ENCODE data around the gene GPC6.

The GPC6 gene

GRCh38 chr13:93753639-93754038 lies 527.0 kb downstream of the GPC6 start:
- no peak for DNase-seq

GRCh38 chr13:93755341-93755740 lies 528.7 kb downstream of the GPC6 start:
- DNase-seq = no peak

DNA sequence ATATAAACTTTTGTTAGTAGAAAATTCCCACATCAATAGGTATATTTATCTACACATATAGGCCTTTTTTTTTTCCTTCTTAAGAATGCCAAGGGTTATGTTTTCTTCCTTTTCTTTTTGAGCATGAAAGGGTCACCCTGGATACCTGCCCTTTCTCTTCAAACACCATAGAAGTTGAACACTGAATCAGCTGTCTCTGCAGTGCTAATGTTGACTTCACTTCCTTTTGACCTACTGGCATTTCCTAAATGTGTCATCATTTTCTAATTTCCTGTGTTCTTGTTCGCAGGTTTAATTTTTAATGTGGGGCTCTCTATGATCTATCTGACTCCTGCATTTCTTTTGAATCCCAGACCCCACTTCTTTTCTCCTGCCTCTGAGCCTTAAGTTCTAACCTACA lies 532.0 kb downstream of the GPC6 start:
- DNase-seq = no peak

DNA sequence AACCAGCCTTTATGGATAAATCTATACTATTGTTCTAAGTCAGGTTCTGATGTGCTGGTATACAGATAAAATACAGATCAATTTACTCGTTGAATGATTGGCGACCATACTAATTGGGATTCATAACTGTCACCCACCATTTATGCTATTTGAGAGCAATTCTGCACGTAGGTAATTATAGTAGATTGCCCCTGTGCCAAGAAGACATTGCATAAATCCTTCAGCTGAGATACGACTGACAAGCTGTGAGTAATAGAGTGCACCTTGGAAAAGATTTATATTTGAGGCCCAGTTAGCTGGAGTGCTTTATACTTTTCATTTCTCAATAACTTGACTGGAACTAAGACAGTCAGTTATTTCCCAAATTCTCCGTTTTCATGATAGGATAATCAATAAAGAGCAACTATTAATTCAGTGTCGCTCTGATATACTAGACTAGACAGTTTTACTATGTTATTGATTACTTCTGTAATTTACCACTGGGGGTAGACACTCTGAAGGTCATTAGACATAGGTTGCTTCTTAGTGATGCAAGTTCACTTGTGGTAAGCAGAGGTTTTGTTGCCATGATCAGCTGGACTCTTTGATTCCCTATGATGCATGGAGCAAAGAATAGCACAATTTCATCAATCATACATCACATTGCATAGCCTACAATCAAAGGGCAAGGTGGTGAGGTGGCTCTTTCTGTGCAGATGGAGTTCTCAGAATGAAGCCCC lies 536.3 kb downstream of the GPC6 start:
- DNase-seq = no peak

- no peak for DNase-seq
These were observed 538.5 kb downstream of the GPC6 start for GRCh38 chr13:93765062-93765461.

DNA sequence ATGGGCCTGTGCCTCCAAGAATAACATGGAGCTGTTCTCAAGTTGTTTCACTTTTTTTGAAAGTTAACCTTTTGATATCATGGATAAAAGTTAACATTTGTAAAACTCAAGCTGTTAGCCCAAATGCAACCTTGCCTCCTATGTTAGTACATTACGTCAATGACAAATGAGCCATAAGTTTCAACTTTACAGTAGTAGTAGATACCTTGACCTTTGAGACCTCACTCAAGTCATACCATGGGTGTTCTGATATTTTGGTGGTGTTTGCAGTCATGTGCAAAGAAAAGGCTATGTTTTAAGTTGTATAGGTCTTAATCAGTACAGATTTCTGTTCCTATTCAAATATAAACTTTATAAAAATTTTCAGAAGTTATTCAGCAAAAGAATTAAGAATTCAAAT lies 539.2 kb downstream of the GPC6 start:
- DNase-seq = no peak

DNA sequence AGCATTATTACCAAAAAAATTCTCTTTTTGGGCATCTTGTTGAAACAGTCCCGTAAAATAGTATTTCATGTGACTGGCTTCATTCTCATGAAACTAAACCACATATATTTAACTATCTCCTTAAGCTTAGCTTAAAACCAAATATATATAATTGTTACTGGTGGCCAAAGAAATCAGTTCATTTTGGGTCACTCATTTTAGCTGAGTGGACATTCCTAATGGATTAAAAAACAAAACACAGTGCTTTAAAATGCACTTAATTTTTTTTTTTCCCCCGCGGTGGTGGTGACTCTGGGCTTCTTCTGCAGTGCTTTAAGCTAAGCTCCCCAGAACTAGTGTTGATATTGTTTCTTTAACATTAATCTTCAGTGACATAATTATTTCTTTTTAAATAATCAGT lies 540.1 kb downstream of the GPC6 start:
- no peak for DNase-seq

- DNase-seq = no peak
These were observed 540.7 kb downstream of the GPC6 start for GRCh38 chr13:93767180-93767916.

- DNase-seq = no peak
These were observed 541.4 kb downstream of the GPC6 start for GRCh38 chr13:93767917-93768409.

DNA sequence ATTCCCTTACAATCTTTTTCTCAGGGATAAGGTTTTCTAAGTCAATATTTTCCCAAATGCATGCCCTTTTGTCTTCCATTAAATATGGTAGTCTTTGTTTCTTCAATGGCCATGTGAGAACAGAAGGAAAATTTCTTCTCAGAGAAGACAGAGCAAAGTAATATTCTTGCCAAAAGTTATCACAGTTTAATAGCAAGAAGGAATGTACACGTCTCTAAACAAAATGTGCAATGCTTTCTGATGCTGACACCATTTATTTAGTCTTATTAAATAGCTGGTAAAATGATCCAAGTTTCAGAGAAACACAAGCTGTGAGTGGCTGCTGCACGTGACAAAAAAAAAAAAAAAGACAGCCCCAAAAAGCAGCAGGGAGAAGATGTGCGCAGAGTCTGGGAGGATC lies 542.5 kb downstream of the GPC6 start:
- no peak for DNase-seq

GRCh38 chr13:93769607-93770006 lies 543.0 kb downstream of the GPC6 start:
- DNase-seq = no peak

DNA sequence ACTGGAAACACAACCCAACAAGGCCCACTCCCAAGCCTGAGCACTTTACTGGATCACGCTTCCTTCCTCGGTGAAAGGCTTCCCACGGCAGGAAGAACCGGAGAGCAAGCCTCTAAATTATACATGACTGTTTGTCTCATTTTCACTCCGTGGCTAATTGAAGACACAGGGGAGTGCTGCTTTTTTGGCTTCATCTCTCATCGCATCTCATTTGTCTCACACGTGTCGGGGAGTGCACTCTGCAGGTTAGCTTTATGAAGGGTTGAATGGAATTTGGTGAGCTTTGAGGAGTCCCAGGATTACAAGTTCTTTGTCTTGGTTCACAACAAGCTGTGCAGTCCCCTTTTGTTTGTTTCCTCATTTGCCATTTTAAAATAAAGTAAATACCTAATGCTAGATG lies 544.6 kb downstream of the GPC6 start:
- no peak for DNase-seq

DNA sequence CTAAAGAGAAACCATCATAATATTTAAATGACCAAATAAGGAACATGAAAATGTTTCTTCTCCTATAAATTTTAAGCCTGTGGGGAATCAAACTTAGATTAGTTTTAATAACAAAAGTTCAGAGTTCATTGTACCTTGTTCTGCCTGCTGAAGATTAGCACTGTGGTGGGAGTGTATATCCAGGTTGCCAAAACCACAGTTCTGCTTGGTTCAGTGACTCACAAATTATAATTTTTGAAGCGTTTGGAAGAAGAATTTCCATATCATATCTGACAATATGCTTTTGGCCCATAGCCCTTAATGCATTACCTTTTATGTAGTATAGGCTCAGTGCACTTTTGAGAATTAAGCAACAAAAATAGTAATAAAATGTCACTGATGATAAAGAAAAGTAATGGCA lies 545.2 kb downstream of the GPC6 start:
- DNase-seq = no peak

- DNase-seq = no peak
These were observed 547.9 kb downstream of the GPC6 start for GRCh38 chr13:93774506-93774905.

DNA sequence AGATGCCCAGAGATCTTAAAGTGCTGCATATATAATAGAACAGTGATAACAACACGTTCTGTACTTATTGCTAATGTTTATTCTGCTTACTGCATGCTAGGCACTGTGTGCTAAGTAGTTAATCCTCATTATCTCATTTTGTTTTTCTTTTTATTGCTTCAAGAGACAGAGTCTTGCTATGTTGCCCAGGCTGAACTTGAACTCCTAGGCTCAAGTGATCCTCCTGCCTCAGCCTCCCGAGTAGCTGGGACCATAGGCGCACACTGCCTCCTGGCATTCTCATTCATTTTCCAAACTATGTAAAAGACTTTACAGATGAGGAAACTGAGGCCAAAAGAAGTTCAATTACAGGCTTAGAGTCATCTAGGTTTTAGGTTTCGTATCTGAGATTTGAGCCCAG lies 548.4 kb downstream of the GPC6 start:
- no peak for DNase-seq

DNA sequence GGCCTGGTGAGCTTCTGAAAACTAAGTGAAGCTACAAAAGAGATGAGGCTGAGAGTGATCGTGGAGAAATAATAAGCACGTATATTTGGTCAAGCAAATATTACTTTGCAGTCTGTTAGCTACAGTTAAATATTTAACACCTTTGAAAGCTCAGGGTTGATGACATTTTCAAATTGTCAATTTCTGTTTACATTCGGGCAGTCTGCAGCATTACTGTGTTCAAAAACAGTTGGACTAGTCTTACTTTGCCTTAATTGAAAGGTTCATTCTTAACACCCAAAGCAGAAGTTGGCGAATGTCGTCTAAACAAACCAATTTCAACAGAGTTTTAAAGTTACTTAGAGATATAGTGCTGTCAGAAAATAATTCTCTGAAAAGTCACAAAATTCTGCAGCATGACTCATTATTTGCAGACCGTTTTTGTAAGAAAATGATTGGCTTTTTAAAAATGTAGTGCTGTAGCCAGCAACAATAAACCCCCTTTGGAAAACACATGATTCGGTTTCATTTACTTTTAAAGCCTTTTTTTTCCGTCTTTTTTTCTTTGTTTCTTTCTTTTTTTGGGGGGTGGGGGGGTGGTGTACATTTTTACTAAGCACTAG lies 549.0 kb downstream of the GPC6 start:
- no peak for DNase-seq

DNA sequence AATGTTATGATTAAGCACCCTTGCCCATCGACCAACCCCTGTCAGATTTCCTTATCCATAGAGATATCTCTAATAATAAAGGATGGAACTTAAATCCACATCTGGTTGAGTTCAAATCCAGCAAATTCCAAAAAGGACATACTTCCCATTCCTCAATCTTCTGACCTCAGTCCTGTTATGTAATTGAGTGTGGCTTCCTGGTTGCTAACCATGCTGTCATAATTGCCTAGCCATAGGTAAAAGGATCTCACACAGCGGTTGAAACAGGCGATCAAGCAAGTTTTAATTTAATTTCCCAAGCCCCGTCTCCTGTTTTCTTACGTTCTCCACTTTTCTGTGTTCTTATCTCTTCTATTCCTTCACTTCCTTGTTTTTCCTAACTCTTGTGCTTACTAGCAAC lies 550.3 kb downstream of the GPC6 start:
- no peak for DNase-seq

- DNase-seq = no peak
These were observed 550.9 kb downstream of the GPC6 start for GRCh38 chr13:93777504-93777903.

DNA sequence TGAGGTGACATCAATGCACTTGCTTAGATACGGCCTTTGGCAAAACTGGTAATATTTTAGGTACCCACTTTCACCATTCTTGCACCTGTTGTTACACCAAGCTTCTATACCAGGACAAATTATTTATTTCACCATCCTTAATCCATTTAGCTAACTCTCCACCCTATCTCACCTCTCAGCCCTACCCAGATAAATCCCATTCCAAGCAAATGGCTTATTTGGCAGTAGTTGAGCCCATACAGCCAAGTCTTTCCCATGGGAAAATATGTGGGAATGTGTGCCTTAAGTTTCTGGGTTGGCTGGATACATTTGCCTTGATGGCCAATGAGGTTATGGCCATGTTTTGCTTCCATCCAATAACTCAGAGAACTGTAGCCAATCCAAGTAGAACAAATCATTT lies 551.9 kb downstream of the GPC6 start:
- DNase-seq = no peak

- no peak for DNase-seq
These were observed 557.6 kb downstream of the GPC6 start for GRCh38 chr13:93784191-93784590.

DNA sequence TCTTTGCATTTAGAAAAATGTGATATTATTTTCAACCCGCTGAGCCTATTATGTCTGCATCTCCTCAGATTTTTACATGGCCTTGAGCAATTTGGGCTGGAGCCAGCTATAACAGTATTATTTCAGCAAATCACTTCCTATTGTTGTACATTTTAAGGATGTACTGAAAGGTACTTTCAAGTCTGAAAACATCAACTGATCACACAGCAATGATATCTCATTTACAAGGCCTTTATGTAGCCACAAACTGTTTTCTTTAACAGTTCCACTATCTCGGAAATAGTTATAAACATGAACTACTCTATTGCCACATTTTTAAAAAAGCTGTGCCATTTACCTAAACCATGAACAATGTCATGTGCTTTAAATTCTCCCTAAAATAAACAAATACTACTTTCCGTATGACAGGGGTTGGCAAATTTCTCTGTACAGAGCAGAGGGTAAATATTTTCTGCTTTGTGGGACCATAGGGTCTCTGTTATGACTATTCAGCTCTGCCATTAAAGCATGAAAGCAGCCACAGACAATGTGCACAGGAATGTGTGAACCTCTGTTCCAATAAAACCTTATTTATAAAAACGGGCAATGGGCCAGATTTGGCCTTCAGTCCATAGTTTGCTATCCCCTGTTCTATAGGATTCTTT lies 560.4 kb downstream of the GPC6 start:
- no peak for DNase-seq

DNA sequence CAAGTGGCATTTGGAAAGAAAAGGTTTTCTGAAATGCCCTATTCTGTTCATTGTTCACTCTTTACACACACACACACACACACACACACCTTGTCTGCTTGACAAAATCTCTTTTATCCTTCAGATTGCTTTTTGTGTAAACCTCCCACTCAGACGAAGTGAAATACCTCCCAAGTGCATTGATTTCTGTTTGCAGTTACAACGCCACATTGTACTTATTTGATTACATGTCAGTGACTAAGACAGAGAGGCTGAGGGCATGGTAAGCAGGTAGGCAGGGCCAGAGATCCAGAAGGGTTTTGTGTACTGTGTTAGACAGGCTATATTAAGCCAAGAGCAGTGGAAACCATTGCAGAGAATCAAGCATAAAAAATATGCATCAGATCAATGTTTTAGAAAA lies 561.8 kb downstream of the GPC6 start:
- DNase-seq = no peak

- DNase-seq = no peak
These were observed 562.5 kb downstream of the GPC6 start for GRCh38 chr13:93789058-93789457.
